ENCODE data around the gene IRF5. TPM values are rescaled to one million over a fixed set of nuclear protein-coding genes. Genes with fewer than 3 reads are reported as not detected.

Gene IRF5
- polyA plus RNA-seq, 1 donor from 2014 or later, result not detected

DNA sequence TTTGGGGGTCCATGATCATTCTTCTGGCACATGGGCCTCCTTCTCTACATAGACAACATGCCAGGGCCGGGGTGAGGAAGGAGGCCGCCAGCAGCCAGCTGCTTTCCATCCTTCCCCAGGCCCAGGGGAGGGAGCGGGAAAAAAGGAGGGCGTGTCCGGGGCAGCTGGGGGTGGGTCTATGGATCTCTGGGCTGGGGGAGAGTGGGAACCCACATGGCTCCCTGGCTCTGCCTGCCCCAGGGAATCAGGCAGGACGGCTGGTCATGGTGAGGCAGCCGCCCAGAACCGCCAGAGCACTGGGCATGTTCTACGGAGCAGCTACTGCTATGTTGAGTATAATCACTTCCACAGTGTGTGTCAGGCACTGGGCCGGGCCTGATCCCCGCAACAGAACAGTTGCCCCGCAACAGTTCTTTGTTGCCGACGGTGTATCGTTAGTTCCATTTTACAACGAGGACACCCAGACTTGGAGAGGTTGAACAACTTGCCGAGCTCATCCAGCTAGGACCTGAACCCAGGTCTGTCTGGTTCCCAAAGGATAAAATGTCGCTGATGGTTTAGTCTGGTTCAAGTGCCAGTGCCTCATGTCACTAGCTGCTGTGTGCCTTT is 6.4 kb upstream of the IRF5 start:
- Histone ChIP-seq H3K4me2 (ENCODE audit: low read length) (no peak overlapping the region), H3F3A (ENCODE audit: insufficient read depth, low read length, poor library complexity, severe bottlenecking) (no peaks in the 10 kb centered on the region), H3K4me3 (ENCODE audit: low read length) (no peak overlapping the region), H3K79me2 (replicated peaks; ENCODE audit: insufficient read depth, low read length) (no peaks in the 10 kb centered on the region), H3K27ac (ENCODE audit: low read length) (no peak overlapping the region), H3K27me3 (ENCODE audit: insufficient read depth, low read depth, low read length) (peaks cover 8% of the 10 kb centered on the region), H3K9me3 (ENCODE audit: low read length) (no peaks in the 10 kb centered on the region), H3K9me2 (ENCODE audit: insufficient read depth, low read length) (no peaks in the 10 kb centered on the region), H3K36me3 (ENCODE audit: insufficient read depth, low read length) (no peaks in the 10 kb centered on the region), H3K9ac (ENCODE audit: low read length) (no peak overlapping the region), H4K20me1 (ENCODE audit: insufficient read depth) (no peaks in the 10 kb centered on the region), H2AFZ (ENCODE audit: low read depth, low read length) (no peak overlapping the region)
- TF ChIP-seq, protein P1, sequence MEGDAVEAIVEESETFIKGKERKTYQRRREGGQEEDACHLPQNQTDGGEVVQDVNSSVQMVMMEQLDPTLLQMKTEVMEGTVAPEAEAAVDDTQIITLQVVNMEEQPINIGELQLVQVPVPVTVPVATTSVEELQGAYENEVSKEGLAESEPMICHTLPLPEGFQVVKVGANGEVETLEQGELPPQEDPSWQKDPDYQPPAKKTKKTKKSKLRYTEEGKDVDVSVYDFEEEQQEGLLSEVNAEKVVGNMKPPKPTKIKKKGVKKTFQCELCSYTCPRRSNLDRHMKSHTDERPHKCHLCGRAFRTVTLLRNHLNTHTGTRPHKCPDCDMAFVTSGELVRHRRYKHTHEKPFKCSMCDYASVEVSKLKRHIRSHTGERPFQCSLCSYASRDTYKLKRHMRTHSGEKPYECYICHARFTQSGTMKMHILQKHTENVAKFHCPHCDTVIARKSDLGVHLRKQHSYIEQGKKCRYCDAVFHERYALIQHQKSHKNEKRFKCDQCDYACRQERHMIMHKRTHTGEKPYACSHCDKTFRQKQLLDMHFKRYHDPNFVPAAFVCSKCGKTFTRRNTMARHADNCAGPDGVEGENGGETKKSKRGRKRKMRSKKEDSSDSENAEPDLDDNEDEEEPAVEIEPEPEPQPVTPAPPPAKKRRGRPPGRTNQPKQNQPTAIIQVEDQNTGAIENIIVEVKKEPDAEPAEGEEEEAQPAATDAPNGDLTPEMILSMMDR (IDR thresholded peaks at IDR 0.05; ENCODE audit: poor library complexity, severe bottlenecking), result no peak
- no peak for TF ChIP-seq EP300 (conservative IDR thresholded peaks at IDR 0.05; ENCODE audit: poor library complexity, severe bottlenecking)
- no peak for TF ChIP-seq EZH2 (IDR thresholded peaks at IDR 0.05; ENCODE audit: borderline replicate concordance, insufficient read depth, low read length, poor library complexity, severe bottlenecking)
- no peak for TF ChIP-seq TAF1 (IDR thresholded peaks at IDR 0.05; ENCODE audit: low read depth)
- TF ChIP-seq RAD21 (conservative IDR thresholded peaks at IDR 0.05), result no peak
- TF ChIP-seq MXI1 (conservative IDR thresholded peaks at IDR 0.05; ENCODE audit: poor library complexity, severe bottlenecking), result no peak
- TF ChIP-seq, protein P2, sequence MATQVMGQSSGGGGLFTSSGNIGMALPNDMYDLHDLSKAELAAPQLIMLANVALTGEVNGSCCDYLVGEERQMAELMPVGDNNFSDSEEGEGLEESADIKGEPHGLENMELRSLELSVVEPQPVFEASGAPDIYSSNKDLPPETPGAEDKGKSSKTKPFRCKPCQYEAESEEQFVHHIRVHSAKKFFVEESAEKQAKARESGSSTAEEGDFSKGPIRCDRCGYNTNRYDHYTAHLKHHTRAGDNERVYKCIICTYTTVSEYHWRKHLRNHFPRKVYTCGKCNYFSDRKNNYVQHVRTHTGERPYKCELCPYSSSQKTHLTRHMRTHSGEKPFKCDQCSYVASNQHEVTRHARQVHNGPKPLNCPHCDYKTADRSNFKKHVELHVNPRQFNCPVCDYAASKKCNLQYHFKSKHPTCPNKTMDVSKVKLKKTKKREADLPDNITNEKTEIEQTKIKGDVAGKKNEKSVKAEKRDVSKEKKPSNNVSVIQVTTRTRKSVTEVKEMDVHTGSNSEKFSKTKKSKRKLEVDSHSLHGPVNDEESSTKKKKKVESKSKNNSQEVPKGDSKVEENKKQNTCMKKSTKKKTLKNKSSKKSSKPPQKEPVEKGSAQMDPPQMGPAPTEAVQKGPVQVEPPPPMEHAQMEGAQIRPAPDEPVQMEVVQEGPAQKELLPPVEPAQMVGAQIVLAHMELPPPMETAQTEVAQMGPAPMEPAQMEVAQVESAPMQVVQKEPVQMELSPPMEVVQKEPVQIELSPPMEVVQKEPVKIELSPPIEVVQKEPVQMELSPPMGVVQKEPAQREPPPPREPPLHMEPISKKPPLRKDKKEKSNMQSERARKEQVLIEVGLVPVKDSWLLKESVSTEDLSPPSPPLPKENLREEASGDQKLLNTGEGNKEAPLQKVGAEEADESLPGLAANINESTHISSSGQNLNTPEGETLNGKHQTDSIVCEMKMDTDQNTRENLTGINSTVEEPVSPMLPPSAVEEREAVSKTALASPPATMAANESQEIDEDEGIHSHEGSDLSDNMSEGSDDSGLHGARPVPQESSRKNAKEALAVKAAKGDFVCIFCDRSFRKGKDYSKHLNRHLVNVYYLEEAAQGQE (IDR thresholded peaks at IDR 0.05; ENCODE audit: borderline replicate concordance), result no peak
- TF ChIP-seq POLR2AphosphoS5 (IDR thresholded peaks at IDR 0.05), result no peak
- no peak for TF ChIP-seq SMC3 (conservative IDR thresholded peaks at IDR 0.05; ENCODE audit: poor library complexity)

DNA sequence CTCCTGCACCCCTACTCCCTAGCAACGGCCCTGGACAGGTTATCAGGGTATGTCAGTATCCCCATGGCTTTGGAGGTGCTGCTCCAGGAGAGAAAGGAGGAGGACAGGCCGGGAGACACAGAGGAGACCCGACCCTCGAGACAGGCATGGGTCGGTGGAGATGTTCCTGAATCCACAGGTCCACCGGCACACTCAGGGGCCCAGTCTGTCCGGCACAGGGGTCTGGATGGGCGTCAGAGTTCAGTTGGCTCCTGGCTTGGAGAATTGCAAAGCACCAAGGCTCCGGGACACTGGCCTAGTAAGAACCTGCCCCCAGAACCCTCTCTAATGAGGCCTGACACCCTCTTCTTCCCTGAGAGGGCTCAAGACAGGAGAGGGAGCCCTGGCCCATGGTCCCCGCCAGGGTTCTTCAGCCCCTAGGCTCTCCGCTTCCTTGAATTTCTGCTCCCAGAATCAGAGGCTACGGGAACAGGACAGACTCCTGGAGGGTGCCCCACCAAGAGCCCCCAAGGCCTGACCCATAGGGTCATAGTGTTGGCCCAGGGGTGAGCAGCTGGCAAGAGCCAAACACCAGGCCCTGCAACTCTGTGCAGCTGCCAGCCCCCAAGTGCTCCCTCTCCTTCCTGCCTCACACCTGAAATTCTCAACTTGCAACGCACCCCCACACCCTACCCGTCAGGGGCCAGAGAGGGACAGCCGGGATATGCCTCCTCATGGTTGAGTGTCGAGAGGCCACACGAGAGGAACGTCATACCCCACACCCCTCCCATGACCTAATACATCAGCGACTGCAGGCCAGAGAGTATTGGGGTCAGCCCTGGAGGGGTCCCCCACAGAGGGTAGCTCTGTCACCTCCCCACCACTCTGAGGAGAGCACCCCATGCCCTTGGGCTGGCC is 5.5 kb upstream of the IRF5 start:
- H3F3A ChIP-seq (ENCODE audit: insufficient read depth, low read length, poor library complexity, severe bottlenecking), result no peaks in the 10 kb centered on the region
- no peak overlapping the region for H3K4me3 ChIP-seq (ENCODE audit: low read length)
- no peaks in the 10 kb centered on the region for H3K9me3 ChIP-seq (ENCODE audit: low read length)
- H3K27me3 ChIP-seq (ENCODE audit: insufficient read depth, low read depth, low read length), result peaks cover 18% of the 10 kb centered on the region
- H3K9ac ChIP-seq (ENCODE audit: low read length), result no peak overlapping the region
- H3K4me2 ChIP-seq (ENCODE audit: low read length), result no peak overlapping the region
- no peaks in the 10 kb centered on the region for H4K20me1 ChIP-seq (ENCODE audit: insufficient read depth)
- H3K79me2 ChIP-seq (replicated peaks; ENCODE audit: insufficient read depth, low read length), result no peaks in the 10 kb centered on the region
- no peaks in the 10 kb centered on the region for H3K9me2 ChIP-seq (ENCODE audit: insufficient read depth, low read length)
- TF ChIP-seq MXI1 (conservative IDR thresholded peaks at IDR 0.05; ENCODE audit: poor library complexity, severe bottlenecking) (no peak), EZH2 (IDR thresholded peaks at IDR 0.05; ENCODE audit: borderline replicate concordance, insufficient read depth, low read length, poor library complexity, severe bottlenecking) (no peak), EP300 (conservative IDR thresholded peaks at IDR 0.05; ENCODE audit: poor library complexity, severe bottlenecking) (no peak), POLR2AphosphoS5 (IDR thresholded peaks at IDR 0.05) (no peak), TAF1 (IDR thresholded peaks at IDR 0.05; ENCODE audit: low read depth) (no peak)
- TF ChIP-seq, protein P2 (IDR thresholded peaks at IDR 0.05; ENCODE audit: borderline replicate concordance), result no peak
- H2AFZ ChIP-seq (ENCODE audit: low read depth, low read length), result no peak overlapping the region
- no peaks in the 10 kb centered on the region for H3K36me3 ChIP-seq (ENCODE audit: insufficient read depth, low read length)
- no peak overlapping the region for H3K27ac ChIP-seq (ENCODE audit: low read length)

Data from neural cell (in vitro differentiated cells).